Ureter (tissue), 1 donor: ENCODE results near the gene ITIH2. TPM values are rescaled to one million over a fixed set of nuclear protein-coding genes. Genes with fewer than 3 reads are reported as not detected.
"Not testable (repeated sequence)": the region's sequence is repeated elsewhere in the genome, so short reads cannot be mapped to it uniquely, and the experiment has no call there.

Experiments
- DNase-seq: peaks from one replicate; pipeline ENCODE4 v3.0.0-alpha.2; 2020; ENCODE audit warnings: low spot score
- total RNA-seq: library from RNA; stranded (reverse); gene quantifications from one replicate; pipeline ENCODE4 v1.2.4, GENCODE V29; 2023
- donor health status: DM: yes; HTN: yes; CAD: no.

Gene ITIH2
- total RNA-seq, 1 donor from 2014 or later, result not detected

- DNase-seq, result no peak
Measured at GRCh38 chr10:7697426-7697825, 5.7 kb upstream of the ITIH2 start.

GRCh38 chr10:7700577-7701125 is 2.5 kb upstream of the ITIH2 start:
- DNase-seq, result no peak

- DNase-seq, result no peak
Measured at GRCh38 chr10:7701158-7701742, 1.9 kb upstream of the ITIH2 start.

- DNase-seq, result no peak
Measured at GRCh38 chr10:7702288-7702812, 766 bp upstream of the ITIH2 start.

GRCh38 chr10:7704071-7705016 is 1.2 kb downstream of the ITIH2 start:
- DNase-seq, result no peak

GRCh38 chr10:7705341-7705740 is 2.2 kb downstream of the ITIH2 start:
- DNase-seq, result no peak

GRCh38 chr10:7706534-7707073 is 3.5 kb downstream of the ITIH2 start:
- DNase-seq, result no peak

GRCh38 chr10:7707102-7707501 is 4.0 kb downstream of the ITIH2 start:
- DNase-seq, result no peak

- DNase-seq, result no peak
Measured at GRCh38 chr10:7707858-7708622, 4.9 kb downstream of the ITIH2 start.

GRCh38 chr10:7708832-7709231 is 5.7 kb downstream of the ITIH2 start:
- no peak for DNase-seq

- no peak for DNase-seq
Measured at GRCh38 chr10:7710446-7710845, 7.3 kb downstream of the ITIH2 start.

- DNase-seq, result not testable (repeated sequence)
Measured at GRCh38 chr10:7711075-7711474, 8.0 kb downstream of the ITIH2 start.

- no peak for DNase-seq
Measured at GRCh38 chr10:7715515-7715914, 12.4 kb downstream of the ITIH2 start.

GRCh38 chr10:7717767-7718166 is 14.7 kb downstream of the ITIH2 start:
- DNase-seq, result no peak

GRCh38 chr10:7718685-7719084 is 15.6 kb downstream of the ITIH2 start:
- DNase-seq, result no peak

- DNase-seq, result no peak
Measured at GRCh38 chr10:7720478-7720877, 17.4 kb downstream of the ITIH2 start.

- no peak for DNase-seq
Measured at GRCh38 chr10:7722927-7723529, 19.9 kb downstream of the ITIH2 start.

GRCh38 chr10:7734821-7735220 is 31.7 kb downstream of the ITIH2 start:
- no peak for DNase-seq

- no peak for DNase-seq
Measured at GRCh38 chr10:7738536-7739407, 35.7 kb downstream of the ITIH2 start.

GRCh38 chr10:7744307-7744706 is 41.2 kb downstream of the ITIH2 start:
- DNase-seq, result no peak
